HEK293 (cell line): ENCODE results near the gene FADS2.

ENCODE experiments used
- CTCF ChIP-seq: fragments of 450-650 bp; formaldehyde crosslinking; IDR thresholded peaks from 2 replicates; pipeline ENCODE4 v1.5.1; 2016; ENCODE audit warnings: missing biosample characterization, missing genetic modification characterization
- FEZF1 ChIP-seq: fragments of 450-650 bp; formaldehyde crosslinking; IDR thresholded peaks from 2 replicates; pipeline ENCODE4 v1.5.1; 2016; ENCODE audit warnings: missing biosample characterization, missing genetic modification characterization
- HOXA7 ChIP-seq: sonication (generic); formaldehyde crosslinking; IDR thresholded peaks from 2 replicates; pipeline ENCODE4 v1.8.1; 2022; ENCODE audit warnings: missing genetic modification reagents, borderline replicate concordance
- PRDM1 ChIP-seq: fragments of 450-650 bp; formaldehyde crosslinking; IDR thresholded peaks from 2 replicates; pipeline ENCODE4; 2016; ENCODE audit warnings: missing biosample characterization, missing genetic modification characterization
- REST ChIP-seq: fragments of 450-650 bp; formaldehyde crosslinking; IDR thresholded peaks from 2 replicates; pipeline ENCODE4 v1.5.1; 2016; ENCODE audit warnings: missing biosample characterization, missing genetic modification characterization
- SALL2 ChIP-seq: fragments of 450-650 bp; formaldehyde crosslinking; IDR thresholded peaks from 2 replicates; pipeline ENCODE4 v1.5.0; 2017; ENCODE audit warnings: missing biosample characterization, mild to moderate bottlenecking, missing genetic modification characterization, borderline replicate concordance
- ZNF146 ChIP-seq: fragments of 450-650 bp; formaldehyde crosslinking; IDR thresholded peaks from 2 replicates; pipeline ENCODE4 v1.5.1; 2016; ENCODE audit warnings: missing biosample characterization, missing genetic modification characterization
- ZNF157 ChIP-seq: fragments of 450-650 bp; formaldehyde crosslinking; IDR thresholded peaks from 2 replicates; pipeline ENCODE4 v1.5.1; 2016; ENCODE audit warnings: missing biosample characterization, missing genetic modification characterization
- ZNF248 ChIP-seq: fragments of 450-650 bp; formaldehyde crosslinking; IDR thresholded peaks from 2 replicates; pipeline ENCODE4 v1.5.1; 2017; ENCODE audit warnings: missing biosample characterization, missing genetic modification characterization
- ZNF350 ChIP-seq: fragments of 450-650 bp; formaldehyde crosslinking; IDR thresholded peaks from 2 replicates; pipeline ENCODE4 v1.5.0; 2017; ENCODE audit warnings: missing biosample characterization, mild to moderate bottlenecking, missing genetic modification characterization
- ZNF391 ChIP-seq: fragments of 450-650 bp; formaldehyde crosslinking; IDR thresholded peaks from 2 replicates; pipeline ENCODE4 v1.5.1; 2016; ENCODE audit warnings: low read depth, missing biosample characterization, missing genetic modification characterization, borderline replicate concordance
- ZNF426 ChIP-seq: fragments of 450-650 bp; formaldehyde crosslinking; IDR thresholded peaks from 2 replicates; pipeline ENCODE4 v1.5.1; 2017; ENCODE audit warnings: missing biosample characterization, missing genetic modification characterization, mild to moderate bottlenecking, inconsistent platforms, moderate library complexity

GRCh38 chr11:61908730-61909316 lies 80.7 kb downstream of the FADS2 start:
- TF ChIP-seq CTCF (tag by site-specific recombination) (no peak), PRDM1 (tag by site-specific recombination) (no peak), ZNF146 (no peak), SALL2 (tag by site-specific recombination) (no peak), REST (tag by site-specific recombination) (no peak), HOXA7 (CRISPR knock-in tag) (no peak), ZNF426 (tag by site-specific recombination) (no peak), ZNF157 (tag by site-specific recombination) (no peak), ZNF350 (no peak), ZNF391 (tag by site-specific recombination) (no peak), ZNF248 (tag by site-specific recombination) (no peak), FEZF1 (tag by site-specific recombination) (no peak)
